IMR-90 (cell line): Measurements from ENCODE around the gene C2orf80. TPM values are rescaled to one million over a fixed set of nuclear protein-coding genes. Genes with fewer than 3 reads are reported as not detected.

Experiments used
- ATAC-seq: fragments of 200-7000 bp; cut with Tn5 transposase; 2 replicates; pipeline ENCODE4 v1.9.1; 2020; ENCODE audit warnings: low read depth, mild to moderate bottlenecking, moderate library complexity
- BruUV-seq: library from RNA; stranded (reverse); fragments of 400-500 nt; replicated peaks from 2 replicates; lab custom pipeline; 2021; lab: Mats Ljungman, UMichigan
- CTCF ChIA-PET: fragments of 300-600 bp; formaldehyde crosslinking; extraction: SDS; loops from one replicate; lab custom pipeline; 2021; ENCODE audit warnings: antibody characterized with exemption; lab: Yijun Ruan, JAX
- POLR2A ChIA-PET: fragments of 300-600 bp; sonication (Branson Sonifier 250); formaldehyde crosslinking; loops from one replicate; lab custom pipeline; 2022; ENCODE audit warnings: antibody characterized with exemption; ENCODE audit not compliant: unreplicated experiment; lab: Charles Lee
- DNase-seq: peaks from one replicate; pipeline ENCODE4 v3.0.0; 2013
- H2AFZ ChIP-seq: replicated peaks from 2 replicates; pipeline ENCODE3; 2013; ENCODE audit warnings: low read length, mild to moderate bottlenecking; ENCODE audit not compliant: poor library complexity
- H2AK5ac ChIP-seq: 2 replicates; pipeline ENCODE4 v1.6.1; 2013; ENCODE audit warnings: low read depth, low read length, inconsistent platforms
- H2AK9ac ChIP-seq: replicated peaks from 2 replicates; pipeline ENCODE3; 2013; ENCODE audit warnings: mild to moderate bottlenecking, low read depth, low read length, moderate library complexity; ENCODE audit not compliant: poor library complexity
- H2BK120ac ChIP-seq: 2 replicates; pipeline ENCODE4 v1.6.1; 2013; ENCODE audit warnings: low read depth, low read length, inconsistent platforms
- H2BK15ac ChIP-seq: 3 replicates; pipeline ENCODE4 v1.6.1; 2013; ENCODE audit warnings: low read depth, low read length, inconsistent platforms
- H2BK20ac ChIP-seq: 2 replicates; pipeline ENCODE4 v1.6.1; 2013; ENCODE audit warnings: low read depth, mild to moderate bottlenecking, inconsistent platforms, low read length, moderate library complexity
- H2BK5ac ChIP-seq: 2 replicates; pipeline ENCODE4 v1.6.1; 2013; ENCODE audit warnings: mild to moderate bottlenecking, low read depth, low read length, inconsistent platforms; ENCODE audit not compliant: poor library complexity, severe bottlenecking
- H3K14ac ChIP-seq: replicated peaks from 2 replicates; pipeline ENCODE4 v1.6.1; 2013; ENCODE audit warnings: low read depth, low read length, inconsistent platforms
- H3K18ac ChIP-seq: 2 replicates; pipeline ENCODE4 v1.6.1; 2013; ENCODE audit warnings: low read depth, low read length, control low read depth
- H3K23ac ChIP-seq: 2 replicates; pipeline ENCODE4 v1.6.1; 2013; ENCODE audit warnings: low read depth, low read length, inconsistent platforms
- H3K27ac ChIP-seq: 2 replicates; pipeline ENCODE4 v1.5.1; 2013; ENCODE audit warnings: mild to moderate bottlenecking, control low read depth, low read length; ENCODE audit not compliant: insufficient read depth
- H3K27me3 ChIP-seq: 2 replicates; pipeline ENCODE4 v1.6.1; 2013; ENCODE audit warnings: low read length; ENCODE audit not compliant: control insufficient read depth, insufficient read depth
- H3K36me3 ChIP-seq: 2 replicates; pipeline ENCODE4 v1.6.1; 2013; ENCODE audit warnings: low read length, mixed read lengths; ENCODE audit not compliant: control insufficient read depth, insufficient read depth
- H3K4ac ChIP-seq: 2 replicates; pipeline ENCODE4 v1.6.1; 2013; ENCODE audit warnings: low read depth, low read length, inconsistent platforms
- H3K4me1 ChIP-seq: 2 replicates; pipeline ENCODE4 v1.6.1; 2013; ENCODE audit warnings: low read length, mixed read lengths; ENCODE audit not compliant: control insufficient read depth, insufficient read depth
- H3K4me2 ChIP-seq: 2 replicates; pipeline ENCODE4 v1.6.1; 2013; ENCODE audit warnings: low read depth, mild to moderate bottlenecking, control low read depth, low read length, moderate library complexity
- H3K4me3 ChIP-seq: 2 replicates; pipeline ENCODE4 v1.5.1; 2013; ENCODE audit warnings: low read depth, mild to moderate bottlenecking, control low read depth, low read length, moderate library complexity; ENCODE audit not compliant: insufficient read depth
- H3K56ac ChIP-seq: 2 replicates; pipeline ENCODE4 v1.6.1; 2013; ENCODE audit warnings: low read length, inconsistent platforms; ENCODE audit not compliant: insufficient read depth; ENCODE audit errors: extremely low read depth
- H3K79me1 ChIP-seq, 2 experiments: 2 replicates each; pipeline ENCODE4 v1.6.1; 2013; ENCODE audit warnings: low read length in 2 of 2, inconsistent platforms in 1 of 2, low read depth in 1 of 2
- H3K9ac ChIP-seq: 2 replicates; pipeline ENCODE4 v1.6.1; 2013; ENCODE audit warnings: low read depth, low read length, control low read depth
- H3K9me1 ChIP-seq: 2 replicates; pipeline ENCODE4 v1.6.1; 2013; ENCODE audit warnings: low read length, inconsistent platforms; ENCODE audit not compliant: insufficient read depth
- H3K9me3 ChIP-seq: 2 replicates; pipeline ENCODE4 v1.6.1; 2013; ENCODE audit warnings: low read length; ENCODE audit not compliant: control insufficient read depth, insufficient read depth
- H4K20me1 ChIP-seq: 2 replicates; pipeline ENCODE4 v1.6.1; 2013; ENCODE audit warnings: low read length, inconsistent platforms; ENCODE audit not compliant: insufficient read depth
- H4K5ac ChIP-seq: 2 replicates; pipeline ENCODE4 v1.6.1; 2013; ENCODE audit warnings: mild to moderate bottlenecking, low read depth, low read length, control low read depth
- H4K8ac ChIP-seq, 2 experiments: 2 replicates each; pipeline ENCODE4 v1.6.1; 2013; ENCODE audit warnings: low read depth in 2 of 2, low read length in 2 of 2, control low read depth in 1 of 2, inconsistent platforms in 1 of 2
- H4K91ac ChIP-seq: 2 replicates; pipeline ENCODE4 v1.6.1; 2013; ENCODE audit warnings: low read depth, low read length, inconsistent platforms; ENCODE audit not compliant: insufficient read depth
- CHD1 ChIP-seq: IDR thresholded peaks from 2 replicates; pipeline ENCODE4 v1.6.1; 2012; ENCODE audit warnings: low read depth, low read length, improper control_type of control experiment
- FOS ChIP-seq: fragments of 150-350 bp; IDR thresholded peaks from 2 replicates; pipeline ENCODE4 v1.6.1; 2016; ENCODE audit warnings: low read depth, low read length
- MXI1 ChIP-seq: IDR thresholded peaks from 2 replicates; pipeline ENCODE4 v1.6.1; 2012; ENCODE audit warnings: low read depth, mild to moderate bottlenecking, low read length, moderate library complexity, borderline replicate concordance
- RCOR1 ChIP-seq: IDR thresholded peaks from 2 replicates; pipeline ENCODE4 v1.6.1; 2012; ENCODE audit warnings: mild to moderate bottlenecking, low read length, improper control_type of control experiment; ENCODE audit not compliant: insufficient replicate concordance
- WGBS, 2 experiments: methylation state at CpG; one replicate each; pipeline versions ENCODE4 v1.1.5 to v1.1.7; 2013; ENCODE audit warnings: missing lambda C conversion rate in 2 of 2; ENCODE audit not compliant: insufficient read length in 1 of 2; ENCODE audit errors: extremely low coverage in 2 of 2; 5-methylcytosine and 5-hydroxymethylcytosine counted together
- dilution Hi-C: fragments of 300-500 bp; cut with HindIII; formaldehyde crosslinking; loops from one replicate; pipeline ENCODE4 v1.14.3; 2018; ENCODE audit warnings: low sequenced_read_pairs; ENCODE audit not compliant: unreplicated experiment
- in situ Hi-C: fragments of 300-500 bp; cut with MboI; formaldehyde crosslinking; loops from 3 replicates; pipeline ENCODE4 v1.14.3; 2019; ENCODE audit warnings: low sequenced_read_pairs, inconsistent platforms, mixed read lengths
- intact Hi-C: fragments of 100-400 bp; cut with micrococcal nuclease; formaldehyde crosslinking; loops from 2 replicates; pipeline ENCODE4 v1.10.0; 2022
- polyA plus RNA-seq, 3 experiments: library from polyadenylated mRNA; depleted of rRNA; stranded (reverse); fragments of >200 nt; gene quantifications; 2 replicates each; pipeline ENCODE4 v1.2.3, GENCODE V29; 2012; ENCODE audit warnings: low replicate concordance in 1 of 3
- total RNA-seq: library from RNA; depleted of rRNA; stranded (reverse); fragments of >200 nt; gene quantifications from 2 replicates; pipeline ENCODE4 v1.2.3, GENCODE V29; 2012
- TF ChIP-seq, protein P1 (sequence below): fragments of 150-350 bp; IDR thresholded peaks from 2 replicates; pipeline ENCODE4 v1.6.1; 2017; ENCODE audit warnings: mild to moderate bottlenecking, antibody characterized with exemption, low read length, low read depth

C2orf80 gene
- total and polyA plus RNA-seq, 2 of the 4 experiments (the other 2 are of a cell fraction) = not detected

DNA sequence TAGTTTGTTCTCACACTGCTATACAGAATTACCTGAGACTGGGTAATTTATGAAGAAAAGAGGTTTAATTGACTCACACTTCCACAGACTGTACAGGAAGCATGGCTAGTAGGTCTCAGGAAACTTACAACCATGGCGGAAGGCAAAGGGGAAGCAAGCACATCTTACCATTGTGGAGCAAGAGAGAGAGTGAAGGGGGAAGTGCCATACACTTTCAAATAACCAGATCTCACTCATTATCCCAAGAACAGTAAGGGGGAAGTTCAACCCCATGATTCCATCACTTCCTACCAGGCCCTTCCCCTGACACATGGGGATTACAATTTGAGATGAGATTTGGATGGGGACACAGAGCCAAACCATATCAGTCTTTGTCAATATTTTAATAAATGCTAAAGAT lies 38.9 kb downstream of the C2orf80 start:
- H3K14ac ChIP-seq = no peak overlapping the region
- no peak overlapping the region for H4K5ac ChIP-seq
- ChIA-PET POLR2A (no interaction called here), CTCF (no interaction called here)
- dilution Hi-C loops = no loop called here
- no peak for DNase-seq
- H4K20me1 ChIP-seq = no peaks in the 10 kb centered on the region
- in situ Hi-C loops = no loop called here
- no peak overlapping the region for H2AK9ac ChIP-seq
- WGBS, 2 experiments = no CpG with 5 or more reads among the region's 1 CpG
- H3K4me3 ChIP-seq = no peak overlapping the region
- H3K23ac ChIP-seq = no peak overlapping the region
- no peaks in the 10 kb centered on the region for H3K4me1 ChIP-seq
- no peak overlapping the region for H3K27ac ChIP-seq
- no peak overlapping the region for H2BK5ac ChIP-seq
- no peaks in the 10 kb centered on the region for H3K9me1 ChIP-seq
- H2BK120ac ChIP-seq = no peak overlapping the region
- no TSS peak for BruUV-seq
- H2AK5ac ChIP-seq = no peak overlapping the region
- H3K4me2 ChIP-seq = no peak overlapping the region
- no peak overlapping the region for H2BK15ac ChIP-seq
- no peak overlapping the region for H4K8ac ChIP-seq
- no peak overlapping the region for H3K56ac ChIP-seq
- no peak overlapping the region for H3K18ac ChIP-seq
- H3K27me3 ChIP-seq = 0 out of 2 replicates have a peak, but pooled peaks cover 1% of the 10 kb centered on the region
- H3K36me3 ChIP-seq = no peaks in the 10 kb centered on the region
- H3K79me1 ChIP-seq = no peaks in the 10 kb centered on the region
- H3K9ac ChIP-seq = no peak overlapping the region
- TF ChIP-seq, protein P1, sequence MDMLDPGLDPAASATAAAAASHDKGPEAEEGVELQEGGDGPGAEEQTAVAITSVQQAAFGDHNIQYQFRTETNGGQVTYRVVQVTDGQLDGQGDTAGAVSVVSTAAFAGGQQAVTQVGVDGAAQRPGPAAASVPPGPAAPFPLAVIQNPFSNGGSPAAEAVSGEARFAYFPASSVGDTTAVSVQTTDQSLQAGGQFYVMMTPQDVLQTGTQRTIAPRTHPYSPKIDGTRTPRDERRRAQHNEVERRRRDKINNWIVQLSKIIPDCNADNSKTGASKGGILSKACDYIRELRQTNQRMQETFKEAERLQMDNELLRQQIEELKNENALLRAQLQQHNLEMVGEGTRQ = no peak
- no peak for TF ChIP-seq CHD1
- TF ChIP-seq MXI1 = no peak
- no peak for TF ChIP-seq FOS
- TF ChIP-seq RCOR1 = no peak
- ATAC-seq = no peak
- intact Hi-C loops = loop anchor here (1.0 kb wide), 1 partner anchor 41 kb away; no protein-coding TSS in a partner anchor
- H3K9me3 ChIP-seq = no peaks in the 10 kb centered on the region
- no peak overlapping the region for H3K4ac ChIP-seq
- H2BK20ac ChIP-seq = no peak overlapping the region
- no peak overlapping the region for H2AFZ ChIP-seq
- H4K91ac ChIP-seq = no peak overlapping the region
